HepG2 (cell line): ENCODE measurements around the gene FGGY. TPM values are rescaled to one million over a fixed set of nuclear protein-coding genes. Genes with fewer than 3 reads are reported as not detected.

ENCODE experiments used
- CENPT ChIP-seq: sonication (generic); formaldehyde crosslinking; IDR thresholded peaks from 2 replicates; pipeline ENCODE4 v1.8.0; 2022; ENCODE audit warnings: low read depth, mild to moderate bottlenecking, moderate library complexity, missing genetic modification reagents
- EP300 ChIP-seq, 3 experiments: sonication (generic) in 1 of 3; formaldehyde crosslinking in 1 of 3; IDR thresholded peaks; 2 replicates each; pipeline versions ENCODE4 v1.5.1 to v1.6.1; 2011 to 2020; ENCODE audit warnings: low read depth in 2 of 3, low read length in 2 of 3, borderline replicate concordance in 1 of 3, improper control_type of control experiment in 1 of 3, mild to moderate bottlenecking in 1 of 3, missing genetic modification reagents in 1 of 3, moderate library complexity in 1 of 3
- FOXA3 ChIP-seq: IDR thresholded peaks from 2 replicates; pipeline ENCODE4 v1.6.1; 2016; ENCODE audit warnings: missing genetic modification reagents, missing compliant biosample characterization
- NFKBIZ ChIP-seq: IDR thresholded peaks from 2 replicates; pipeline ENCODE4 v1.6.1; 2018; ENCODE audit warnings: missing genetic modification reagents, missing compliant biosample characterization
- PHF5A ChIP-seq: IDR thresholded peaks from one replicate; pipeline ENCODE4 v1.6.1; 2018; ENCODE audit warnings: low read depth, missing genetic modification reagents; ENCODE audit not compliant: unreplicated experiment
- SOX5 ChIP-seq: IDR thresholded peaks from 2 replicates; pipeline ENCODE4 v1.6.1; 2016; ENCODE audit warnings: borderline replicate concordance
- SP2 ChIP-seq: sonication (generic); formaldehyde crosslinking; IDR thresholded peaks from 2 replicates; pipeline ENCODE4 v1.5.1; 2020; ENCODE audit warnings: mild to moderate bottlenecking, missing genetic modification reagents
- TEAD3 ChIP-seq: optimal IDR thresholded peaks from 2 replicates; pipeline ENCODE3; 2016; ENCODE audit warnings: borderline replicate concordance
- ZC3H4 ChIP-seq: sonication (generic); formaldehyde crosslinking; IDR thresholded peaks from 2 replicates; pipeline ENCODE4 v1.4.0; 2020; ENCODE audit warnings: missing genetic modification reagents, borderline replicate concordance
- ZMYM4 ChIP-seq: sonication (generic); formaldehyde crosslinking; IDR thresholded peaks from 2 replicates; pipeline ENCODE4 v1.8.1; 2023; ENCODE audit warnings: mild to moderate bottlenecking, missing genetic modification reagents
- ZNF33A ChIP-seq: sonication (generic); formaldehyde crosslinking; IDR thresholded peaks from 2 replicates; pipeline ENCODE4 v1.5.1; 2020; ENCODE audit warnings: missing genetic modification reagents, mild to moderate bottlenecking, moderate library complexity, borderline replicate concordance
- ZNF703 ChIP-seq: sonication (generic); formaldehyde crosslinking; IDR thresholded peaks from 2 replicates; pipeline ENCODE4 v1.5.1; 2020; ENCODE audit warnings: missing genetic modification reagents, mild to moderate bottlenecking, moderate library complexity, borderline replicate concordance
- polyA plus RNA-seq, 8 experiments: library from polyadenylated mRNA; depleted of rRNA in 3 of 8; stranded (reverse) in 7 of 8; unstranded in 1 of 8; fragments of >200 nt; fragmentation: Illumina TruSeq in 4 of 8; extraction: Trizol in 4 of 8; gene quantifications; 2 replicates each; pipeline versions ENCODE4 v1.2.1 to v1.2.3, GENCODE V29; 2011 to 2016; ENCODE audit warnings: low read depth in 4 of 8, missing spikeins in 1 of 8, mixed read lengths in 1 of 8; ENCODE audit not compliant: insufficient read depth in 1 of 8
- total RNA-seq, 5 experiments: library from RNA; depleted of rRNA; stranded (reverse); fragments of >200 nt; fragmentation: Illumina TruSeq; extraction: Trizol; gene quantifications; 2 replicates each; pipeline ENCODE4 v1.2.3, GENCODE V29; 2016; ENCODE audit warnings: low read depth in 1 of 5
- TF ChIP-seq, protein P1 (sequence below), 2 experiments: sonication (generic) in 1 of 2; formaldehyde crosslinking in 1 of 2; IDR thresholded peaks; 2 replicates each; pipeline versions ENCODE4 v1.4.0 to v1.6.1; 2016 to 2020; ENCODE audit warnings: borderline replicate concordance in 1 of 2, low read depth in 1 of 2, mild to moderate bottlenecking in 1 of 2, missing genetic modification reagents in 1 of 2
- TF ChIP-seq, protein P2 (sequence below): sonication (generic); formaldehyde crosslinking; IDR thresholded peaks from 2 replicates; pipeline ENCODE4 v1.8.0; 2022; ENCODE audit warnings: mild to moderate bottlenecking, missing genetic modification reagents
- TF ChIP-seq, protein P3 (sequence below): sonication (generic); formaldehyde crosslinking; IDR thresholded peaks from 2 replicates; pipeline ENCODE4 v1.8.0; 2022; ENCODE audit warnings: missing genetic modification reagents, mild to moderate bottlenecking, moderate library complexity, borderline replicate concordance
- TF ChIP-seq, protein P4 (sequence below): IDR thresholded peaks from 2 replicates; pipeline ENCODE4 v1.6.1; 2016; ENCODE audit warnings: control low read depth

Gene FGGY
- total and polyA plus RNA-seq, 2 of the 13 experiments (the other 11 are each of a cell fraction or from before 2014, with no cell fraction given) = 15.7 to 27.5 TPM

DNA sequence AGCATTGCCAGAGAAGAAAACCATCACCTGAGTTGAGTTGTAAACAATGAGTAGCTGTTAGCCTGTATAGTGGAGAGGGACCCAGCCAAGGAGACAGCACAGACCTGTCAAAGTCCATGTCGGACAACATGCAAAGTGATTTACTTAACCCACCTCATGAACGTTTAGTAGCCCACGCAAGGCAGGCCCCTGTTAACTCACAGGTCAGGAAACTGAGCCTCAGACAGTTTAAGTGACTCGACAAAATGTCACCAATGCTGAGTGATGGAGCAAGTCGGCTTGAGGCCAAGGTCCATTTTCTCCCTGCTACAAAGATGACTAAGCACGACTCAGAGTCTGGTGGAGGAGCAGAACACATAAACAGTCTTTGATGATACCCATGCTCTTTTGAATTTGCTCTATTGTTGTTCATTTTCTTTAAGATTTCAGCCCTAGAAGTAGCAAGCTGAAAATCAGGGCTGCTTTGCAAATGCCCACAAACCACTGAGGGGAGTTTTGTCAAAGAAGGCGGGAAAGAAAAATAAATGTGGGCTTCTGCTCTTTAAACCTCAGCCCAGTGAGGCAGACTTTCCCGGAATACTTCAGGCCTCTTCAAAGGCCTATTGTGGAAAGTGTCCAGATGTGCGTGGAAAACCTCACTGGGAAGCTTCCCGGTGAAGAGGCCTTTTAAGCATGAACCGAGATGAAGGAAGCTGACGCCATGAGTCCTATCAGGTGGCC lies 434.0 kb downstream of the FGGY start (continued):
- TF ChIP-seq, protein P1, sequence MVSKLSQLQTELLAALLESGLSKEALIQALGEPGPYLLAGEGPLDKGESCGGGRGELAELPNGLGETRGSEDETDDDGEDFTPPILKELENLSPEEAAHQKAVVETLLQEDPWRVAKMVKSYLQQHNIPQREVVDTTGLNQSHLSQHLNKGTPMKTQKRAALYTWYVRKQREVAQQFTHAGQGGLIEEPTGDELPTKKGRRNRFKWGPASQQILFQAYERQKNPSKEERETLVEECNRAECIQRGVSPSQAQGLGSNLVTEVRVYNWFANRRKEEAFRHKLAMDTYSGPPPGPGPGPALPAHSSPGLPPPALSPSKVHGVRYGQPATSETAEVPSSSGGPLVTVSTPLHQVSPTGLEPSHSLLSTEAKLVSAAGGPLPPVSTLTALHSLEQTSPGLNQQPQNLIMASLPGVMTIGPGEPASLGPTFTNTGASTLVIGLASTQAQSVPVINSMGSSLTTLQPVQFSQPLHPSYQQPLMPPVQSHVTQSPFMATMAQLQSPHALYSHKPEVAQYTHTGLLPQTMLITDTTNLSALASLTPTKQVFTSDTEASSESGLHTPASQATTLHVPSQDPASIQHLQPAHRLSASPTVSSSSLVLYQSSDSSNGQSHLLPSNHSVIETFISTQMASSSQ (IDR thresholded peaks at IDR 0.05; ENCODE audit: low read depth) = no peak
- TF ChIP-seq, protein P1 (CRISPR knock-in tag; IDR thresholded peaks at IDR 0.05; ENCODE audit: borderline replicate concordance) = no peak
- TF ChIP-seq, protein P2, sequence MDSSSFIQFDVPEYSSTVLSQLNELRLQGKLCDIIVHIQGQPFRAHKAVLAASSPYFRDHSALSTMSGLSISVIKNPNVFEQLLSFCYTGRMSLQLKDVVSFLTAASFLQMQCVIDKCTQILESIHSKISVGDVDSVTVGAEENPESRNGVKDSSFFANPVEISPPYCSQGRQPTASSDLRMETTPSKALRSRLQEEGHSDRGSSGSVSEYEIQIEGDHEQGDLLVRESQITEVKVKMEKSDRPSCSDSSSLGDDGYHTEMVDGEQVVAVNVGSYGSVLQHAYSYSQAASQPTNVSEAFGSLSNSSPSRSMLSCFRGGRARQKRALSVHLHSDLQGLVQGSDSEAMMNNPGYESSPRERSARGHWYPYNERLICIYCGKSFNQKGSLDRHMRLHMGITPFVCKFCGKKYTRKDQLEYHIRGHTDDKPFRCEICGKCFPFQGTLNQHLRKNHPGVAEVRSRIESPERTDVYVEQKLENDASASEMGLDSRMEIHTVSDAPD (CRISPR knock-in tag) = no peak
- TF ChIP-seq EP300 (IDR thresholded peaks at IDR 0.05; ENCODE audit: low read depth in 2 of 2, low read length in 2 of 2) (peak in 1 of 2 experiments; percentile 61; a peak in 2 of 4 replicates), EP300 (CRISPR knock-in tag; IDR thresholded peaks at IDR 0.05; ENCODE audit: borderline replicate concordance) (peak; percentile 73; the same call in 1 of the 2 replicates), TEAD3 (CRISPR knock-in tag) (no peak), ZC3H4 (CRISPR knock-in tag) (no peak; the same call in 1 of the 2 replicates), ZNF703 (CRISPR knock-in tag) (no peak), NFKBIZ (CRISPR knock-in tag) (no peak), PHF5A (CRISPR knock-in tag) (no peak), FOXA3 (peak; percentile 55; the same call in 1 of the 2 replicates), SP2 (CRISPR knock-in tag) (no peak), ZMYM4 (CRISPR knock-in tag) (peak; percentile 77), ZNF33A (CRISPR knock-in tag) (peak; percentile 65; the same call in 1 of the 2 replicates), CENPT (CRISPR knock-in tag) (no peak), SOX5 (CRISPR knock-in tag) (peak; percentile 71)
- TF ChIP-seq, protein P3, sequence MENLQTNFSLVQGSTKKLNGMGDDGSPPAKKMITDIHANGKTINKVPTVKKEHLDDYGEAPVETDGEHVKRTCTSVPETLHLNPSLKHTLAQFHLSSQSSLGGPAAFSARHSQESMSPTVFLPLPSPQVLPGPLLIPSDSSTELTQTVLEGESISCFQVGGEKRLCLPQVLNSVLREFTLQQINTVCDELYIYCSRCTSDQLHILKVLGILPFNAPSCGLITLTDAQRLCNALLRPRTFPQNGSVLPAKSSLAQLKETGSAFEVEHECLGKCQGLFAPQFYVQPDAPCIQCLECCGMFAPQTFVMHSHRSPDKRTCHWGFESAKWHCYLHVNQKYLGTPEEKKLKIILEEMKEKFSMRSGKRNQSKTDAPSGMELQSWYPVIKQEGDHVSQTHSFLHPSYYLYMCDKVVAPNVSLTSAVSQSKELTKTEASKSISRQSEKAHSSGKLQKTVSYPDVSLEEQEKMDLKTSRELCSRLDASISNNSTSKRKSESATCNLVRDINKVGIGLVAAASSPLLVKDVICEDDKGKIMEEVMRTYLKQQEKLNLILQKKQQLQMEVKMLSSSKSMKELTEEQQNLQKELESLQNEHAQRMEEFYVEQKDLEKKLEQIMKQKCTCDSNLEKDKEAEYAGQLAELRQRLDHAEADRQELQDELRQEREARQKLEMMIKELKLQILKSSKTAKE (CRISPR knock-in tag) = peak; percentile 50; the same call in 1 of the 2 replicates
- TF ChIP-seq, protein P4, sequence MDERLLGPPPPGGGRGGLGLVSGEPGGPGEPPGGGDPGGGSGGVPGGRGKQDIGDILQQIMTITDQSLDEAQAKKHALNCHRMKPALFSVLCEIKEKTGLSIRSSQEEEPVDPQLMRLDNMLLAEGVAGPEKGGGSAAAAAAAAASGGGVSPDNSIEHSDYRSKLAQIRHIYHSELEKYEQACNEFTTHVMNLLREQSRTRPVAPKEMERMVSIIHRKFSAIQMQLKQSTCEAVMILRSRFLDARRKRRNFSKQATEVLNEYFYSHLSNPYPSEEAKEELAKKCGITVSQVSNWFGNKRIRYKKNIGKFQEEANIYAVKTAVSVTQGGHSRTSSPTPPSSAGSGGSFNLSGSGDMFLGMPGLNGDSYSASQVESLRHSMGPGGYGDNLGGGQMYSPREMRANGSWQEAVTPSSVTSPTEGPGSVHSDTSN (CRISPR knock-in tag) = peak; percentile 59; the same call in 1 of the 2 replicates
